ENCODE results near the gene ITPK1.
"Not testable (repeated sequence)": the region's sequence is repeated elsewhere in the genome, so short reads cannot be mapped to it uniquely, and the experiment has no call there.

Gene ITPK1

GRCh38 chr14:93128725-93129459, 13.2 kb upstream of the ITPK1 start:
- no peak for DNase-seq

- DNase-seq, result no peak
Observed at GRCh38 chr14:93126111-93126510, 10.4 kb upstream of the ITPK1 start.

GRCh38 chr14:93122826-93123225, 7.1 kb upstream of the ITPK1 start:
- no peak for DNase-seq

- no peak for DNase-seq
Observed at GRCh38 chr14:93121030-93121834, 5.5 kb upstream of the ITPK1 start.

- DNase-seq, result no peak
Observed at GRCh38 chr14:93120517-93120916, 4.8 kb upstream of the ITPK1 start.

GRCh38 chr14:93116676-93117200, 1.0 kb upstream of the ITPK1 start:
- DNase-seq, result no peak

GRCh38 chr14:93115069-93115820, 480 bp downstream of the ITPK1 start:
- DNase-seq, result peak; percentile 87

- DNase-seq, result no peak
Observed at GRCh38 chr14:93114713-93115068, 1.0 kb downstream of the ITPK1 start.

- no peak for DNase-seq
Observed at GRCh38 chr14:93114068-93114710, 1.5 kb downstream of the ITPK1 start.

GRCh38 chr14:93113678-93114067, 2.1 kb downstream of the ITPK1 start:
- no peak for DNase-seq

GRCh38 chr14:93112891-93113677, 2.6 kb downstream of the ITPK1 start:
- DNase-seq, result peak; percentile 64

GRCh38 chr14:93111541-93111940, 4.2 kb downstream of the ITPK1 start:
- not testable (repeated sequence) for DNase-seq

- DNase-seq, result no peak
Observed at GRCh38 chr14:93110856-93111419, 4.8 kb downstream of the ITPK1 start.

- DNase-seq, result no peak
Observed at GRCh38 chr14:93109572-93110481, 5.9 kb downstream of the ITPK1 start.

- DNase-seq, result no peak
Observed at GRCh38 chr14:93108105-93108504, 7.6 kb downstream of the ITPK1 start.

- DNase-seq, result no peak
Observed at GRCh38 chr14:93107453-93107852, 8.3 kb downstream of the ITPK1 start.

GRCh38 chr14:93106541-93107156, 9.1 kb downstream of the ITPK1 start:
- DNase-seq, result no peak

- not testable (repeated sequence) for DNase-seq
Observed at GRCh38 chr14:93105856-93106255, 9.9 kb downstream of the ITPK1 start.

- peak; percentile 76 for DNase-seq
Observed at GRCh38 chr14:93105362-93105761, 10.4 kb downstream of the ITPK1 start.

- no peak for DNase-seq
Observed at GRCh38 chr14:93104961-93105360, 10.8 kb downstream of the ITPK1 start.
